Fibroblast of peridontal ligament (primary cell): ENCODE results near the gene MUL1.
"Not testable (repeated sequence)": the region's sequence is repeated elsewhere in the genome, so short reads cannot be mapped to it uniquely, and the experiment has no call there.

Experiments used
- DNase-seq: peaks from one replicate; pipeline ENCODE4 v3.0.0-alpha.2; 2010; ENCODE audit errors: extremely low read depth

Gene MUL1, protein sequence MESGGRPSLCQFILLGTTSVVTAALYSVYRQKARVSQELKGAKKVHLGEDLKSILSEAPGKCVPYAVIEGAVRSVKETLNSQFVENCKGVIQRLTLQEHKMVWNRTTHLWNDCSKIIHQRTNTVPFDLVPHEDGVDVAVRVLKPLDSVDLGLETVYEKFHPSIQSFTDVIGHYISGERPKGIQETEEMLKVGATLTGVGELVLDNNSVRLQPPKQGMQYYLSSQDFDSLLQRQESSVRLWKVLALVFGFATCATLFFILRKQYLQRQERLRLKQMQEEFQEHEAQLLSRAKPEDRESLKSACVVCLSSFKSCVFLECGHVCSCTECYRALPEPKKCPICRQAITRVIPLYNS

DNA sequence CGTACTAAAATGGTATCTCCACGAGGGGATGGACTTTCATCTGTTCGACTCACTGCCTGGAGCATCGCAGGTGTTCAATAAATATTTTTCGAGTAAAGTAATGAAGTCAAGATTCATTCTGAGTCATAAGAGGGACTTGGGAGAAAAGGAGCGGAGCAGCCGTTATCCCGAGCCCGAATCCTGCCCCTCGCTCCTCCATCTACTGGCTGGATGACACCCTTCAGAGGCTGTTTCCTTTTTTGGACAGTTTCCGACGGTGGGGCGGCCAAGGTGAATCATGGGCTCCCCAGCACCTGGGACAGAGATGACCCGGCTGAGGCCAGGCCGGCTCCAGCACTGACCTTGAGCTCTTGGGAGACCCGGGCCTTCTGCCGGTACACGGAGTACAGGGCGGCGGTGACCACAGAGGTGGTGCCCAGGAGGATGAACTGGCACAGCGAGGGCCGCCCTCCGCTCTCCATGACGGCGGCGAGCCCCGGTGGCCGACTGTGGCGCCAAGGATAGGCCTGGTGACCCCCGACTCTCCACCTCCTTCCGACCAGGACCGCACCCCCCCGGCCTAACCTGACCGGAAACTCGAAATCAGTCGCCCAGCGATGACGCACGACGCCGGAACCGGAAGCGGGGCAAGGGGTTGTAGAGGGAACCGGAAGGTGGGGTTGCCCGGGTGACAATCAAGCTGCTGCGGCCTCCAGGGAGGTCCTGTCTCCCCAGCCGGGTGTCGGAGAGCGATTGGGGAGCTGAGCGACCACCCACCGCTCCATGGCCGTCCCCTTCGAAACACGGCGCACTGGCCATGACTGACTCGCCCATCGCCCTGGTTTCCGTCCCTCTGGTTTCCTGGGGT, at the start of gene MUL1:
Gene MUL1, minus strand, starts transcription at position 588 of the 847 bp plus-strand sequence. Its CDS starts 127 bp downstream, at position 461.
- peak; percentile 91 for DNase-seq

DNA sequence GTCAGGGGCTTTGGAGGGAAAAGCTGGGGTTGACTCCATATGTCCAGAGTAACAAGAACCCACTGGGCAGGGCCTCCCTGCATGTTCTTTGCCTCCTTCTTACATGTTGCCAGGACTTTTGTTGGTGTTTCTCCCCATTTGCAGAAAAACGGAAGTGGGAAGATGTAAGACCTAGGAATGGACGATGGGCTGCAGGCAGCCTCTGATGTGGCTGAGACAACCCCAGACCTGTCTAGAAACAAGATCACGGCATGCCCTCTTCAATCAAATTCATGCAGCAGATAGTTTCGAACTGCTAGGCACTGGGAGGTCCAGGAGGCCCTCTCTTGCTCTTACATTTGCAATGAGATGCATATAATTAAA, 47.8 kb upstream of the MUL1 start:
- DNase-seq = no peak

DNA sequence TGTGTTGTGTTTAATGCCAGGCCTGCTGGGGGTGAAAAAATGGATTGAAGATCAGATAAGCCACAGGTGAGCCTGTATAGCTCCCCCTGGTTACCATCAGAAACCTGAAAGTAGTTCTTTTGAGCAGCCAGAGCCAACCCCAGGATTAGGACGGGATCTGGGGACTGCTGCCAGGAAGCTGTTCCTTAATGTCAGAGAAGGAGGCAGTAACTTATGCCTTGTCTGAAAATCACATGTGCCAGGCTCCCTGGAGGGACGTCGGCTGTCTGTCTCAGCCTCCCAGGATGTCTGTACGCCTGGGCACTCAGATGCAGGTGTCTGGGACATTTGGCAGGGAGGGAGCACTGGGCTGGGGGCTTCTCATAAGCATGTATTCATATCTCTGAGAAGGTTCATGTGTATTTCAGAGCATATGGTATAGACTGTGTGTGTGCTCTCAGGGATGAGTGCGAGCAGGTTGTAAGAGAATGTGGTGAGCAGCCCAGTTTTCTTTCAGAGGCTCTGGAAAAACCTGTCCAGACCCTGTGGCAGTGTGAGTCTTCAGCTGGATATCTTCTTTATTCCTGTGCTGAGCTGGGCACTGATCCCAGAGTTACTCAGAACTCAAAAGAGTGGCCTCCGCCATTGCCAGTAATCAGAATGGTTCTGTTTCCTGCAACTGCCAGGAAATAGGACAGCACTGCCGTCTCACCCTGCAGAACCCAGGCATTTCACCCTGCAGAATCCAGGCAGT, 47.2 kb upstream of the MUL1 start:
- no peak for DNase-seq

DNA sequence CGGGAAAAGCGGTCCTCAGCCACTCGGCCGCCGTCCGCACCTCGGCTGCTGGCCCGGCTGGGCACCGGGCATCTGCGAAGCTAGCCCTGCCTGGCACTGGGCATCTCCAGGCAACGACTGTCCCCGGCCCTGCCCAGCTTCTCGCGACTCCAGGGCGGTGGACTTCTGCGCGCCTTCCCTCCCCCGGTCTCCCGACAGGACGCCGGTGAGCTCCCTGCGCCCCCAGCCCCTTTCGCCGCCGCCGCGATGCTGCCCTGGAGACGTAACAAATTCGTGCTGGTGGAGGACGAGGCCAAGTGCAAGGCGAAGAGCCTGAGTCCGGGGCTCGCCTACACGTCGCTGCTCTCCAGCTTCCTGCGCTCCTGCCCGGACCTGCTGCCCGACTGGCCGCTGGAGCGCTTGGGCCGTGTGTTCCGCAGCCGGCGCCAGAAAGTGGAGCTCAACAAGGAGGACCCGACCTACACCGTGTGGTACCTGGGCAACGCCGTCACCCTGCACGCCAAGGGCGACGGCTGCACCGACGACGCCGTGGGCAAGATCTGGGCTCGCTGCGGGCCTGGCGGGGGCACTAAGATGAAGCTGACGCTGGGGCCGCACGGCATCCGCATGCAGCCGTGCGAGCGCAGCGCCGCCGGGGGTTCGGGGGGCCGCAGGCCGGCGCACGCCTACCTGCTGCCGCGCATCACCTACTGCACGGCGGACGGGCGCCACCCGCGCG, 44.9 kb upstream of the MUL1 start:
- peak; percentile 8 for DNase-seq

DNA sequence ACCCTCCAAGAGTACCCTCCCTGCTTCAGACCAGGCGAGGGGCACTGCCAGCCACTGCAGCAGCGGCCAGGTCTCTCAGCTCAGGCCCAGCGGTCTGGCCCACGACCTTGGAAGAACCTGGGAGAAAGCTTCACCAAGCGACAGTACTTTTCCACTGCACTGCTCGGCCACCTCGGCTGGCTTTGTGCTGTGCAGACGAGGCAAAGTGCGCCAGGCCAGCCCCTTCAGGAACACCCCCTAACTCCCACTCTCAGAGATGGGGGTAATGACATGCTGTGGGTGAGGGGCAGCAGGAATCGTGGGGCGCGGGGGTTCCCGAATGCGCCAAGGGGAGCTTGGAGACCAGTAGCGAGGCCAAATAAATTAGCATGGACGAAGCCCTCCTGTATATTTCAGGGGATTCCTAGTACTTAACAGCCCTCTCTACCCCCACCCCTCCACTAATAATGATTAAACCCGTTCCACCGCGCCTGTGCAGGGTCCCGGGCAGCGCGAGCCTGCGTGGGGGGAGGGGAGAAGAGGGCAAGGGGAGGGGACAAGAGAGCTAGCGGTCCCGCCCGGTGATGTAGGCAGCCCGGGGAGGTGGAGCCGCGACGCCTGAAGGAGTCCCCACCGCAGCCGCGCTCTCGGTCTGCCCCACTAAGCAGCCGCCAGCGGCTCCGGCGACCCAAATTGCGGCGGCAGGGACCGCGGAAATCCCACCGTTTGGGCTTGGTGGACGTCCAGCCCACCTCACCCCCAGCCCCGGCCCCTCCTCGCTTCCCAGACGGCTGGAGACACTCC, 44.2 kb upstream of the MUL1 start, which contains the start of gene FAM43B:
Gene FAM43B, plus strand, starts transcription at position 629 of the 783 bp plus-strand sequence. CDS start 401 bp downstream, outside the sequence.
- no peak for DNase-seq

DNA sequence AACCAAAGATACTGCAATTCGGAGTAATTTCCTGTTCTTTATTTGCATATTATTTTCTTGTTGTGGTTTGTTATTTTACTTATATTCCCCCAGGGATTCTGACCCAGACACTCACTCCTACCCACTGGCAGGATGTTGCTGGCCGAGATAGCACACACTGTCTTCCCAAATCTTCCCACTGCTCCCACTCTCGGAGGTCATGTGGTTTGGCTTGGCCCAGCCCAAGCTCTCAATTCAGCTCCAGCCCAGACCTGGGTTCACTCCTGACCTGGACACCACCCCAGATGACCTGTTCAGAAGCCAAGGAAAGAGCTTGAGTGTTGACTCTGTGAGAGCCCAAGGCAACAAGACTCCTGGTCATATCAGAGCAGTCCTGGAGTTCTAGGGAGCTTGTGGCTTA, 43.2 kb upstream of the MUL1 start:
- no peak for DNase-seq

DNA sequence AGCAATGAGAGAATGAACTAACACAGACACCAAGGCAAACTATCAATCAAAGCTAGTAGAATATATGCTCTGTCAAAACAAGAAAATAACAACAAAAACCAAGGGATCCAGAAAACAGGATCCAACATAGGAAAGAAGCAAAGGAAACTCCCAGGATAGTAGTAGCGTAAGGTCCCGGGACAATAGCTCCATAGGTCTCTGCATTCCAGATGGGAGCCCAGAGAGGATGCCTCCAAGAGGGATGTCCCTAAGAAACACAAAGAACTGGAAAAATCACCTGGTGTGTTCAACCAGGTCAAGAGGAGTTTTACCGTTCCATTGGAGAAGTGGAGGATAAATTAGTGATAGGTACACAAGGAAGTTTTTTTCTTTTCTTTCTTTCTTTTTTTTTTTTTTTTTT, 38.7 kb upstream of the MUL1 start:
- DNase-seq = no peak

DNA sequence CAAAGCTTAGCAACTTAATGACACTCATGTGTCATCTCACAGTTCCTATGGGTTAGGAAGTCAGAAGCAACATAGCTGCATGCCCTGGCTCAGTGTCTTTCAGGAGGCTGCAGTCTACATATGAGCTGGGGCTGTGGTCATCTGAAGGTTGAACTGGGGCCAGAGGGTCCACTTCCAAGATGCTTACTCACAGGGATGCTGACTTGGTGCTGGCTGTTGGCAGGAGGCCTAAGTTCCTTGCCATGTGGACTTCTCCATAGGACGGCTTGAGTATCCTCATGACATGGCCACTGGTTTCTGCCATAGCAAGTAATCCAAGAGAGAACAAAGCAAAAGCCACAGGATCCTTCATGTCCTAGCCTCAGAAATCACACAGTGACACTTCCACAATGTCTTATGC, 32.3 kb upstream of the MUL1 start:
- peak; percentile 23 for DNase-seq

DNA sequence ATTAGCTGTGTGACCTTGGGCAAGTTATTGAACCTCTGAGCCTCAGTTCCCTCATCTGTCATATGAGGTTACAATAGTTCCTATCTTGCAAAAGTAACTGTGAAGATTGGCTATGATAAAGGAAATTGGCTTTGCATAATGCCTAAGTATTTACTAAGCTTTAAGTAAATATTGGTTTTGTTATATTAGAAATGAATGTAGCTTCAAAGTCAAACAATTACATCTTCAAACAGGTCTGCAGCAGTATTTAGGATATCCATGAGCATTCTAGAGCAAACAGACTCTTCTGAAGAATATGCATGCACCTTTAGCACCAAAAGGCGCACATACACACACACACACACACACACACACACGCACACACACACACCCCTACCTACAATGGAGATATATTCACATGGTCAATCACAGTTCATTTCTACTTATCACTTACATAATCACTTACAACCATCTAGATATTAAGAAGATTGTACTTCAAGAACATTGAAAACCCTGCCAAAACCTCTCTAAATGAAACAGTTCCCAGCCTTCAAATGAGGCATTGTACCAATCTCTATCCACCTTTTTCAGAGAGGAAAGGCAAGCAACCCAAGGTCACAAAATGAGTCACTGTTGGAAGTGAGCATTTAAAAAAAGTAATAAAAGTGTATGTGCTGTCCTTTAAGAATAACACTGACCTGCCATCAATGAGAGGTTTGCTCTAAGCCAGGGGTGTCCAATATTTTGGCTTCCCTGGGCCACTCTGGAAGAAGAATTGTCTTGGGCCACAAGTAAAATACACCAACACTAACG, 31.0 kb upstream of the MUL1 start:
- no peak for DNase-seq

DNA sequence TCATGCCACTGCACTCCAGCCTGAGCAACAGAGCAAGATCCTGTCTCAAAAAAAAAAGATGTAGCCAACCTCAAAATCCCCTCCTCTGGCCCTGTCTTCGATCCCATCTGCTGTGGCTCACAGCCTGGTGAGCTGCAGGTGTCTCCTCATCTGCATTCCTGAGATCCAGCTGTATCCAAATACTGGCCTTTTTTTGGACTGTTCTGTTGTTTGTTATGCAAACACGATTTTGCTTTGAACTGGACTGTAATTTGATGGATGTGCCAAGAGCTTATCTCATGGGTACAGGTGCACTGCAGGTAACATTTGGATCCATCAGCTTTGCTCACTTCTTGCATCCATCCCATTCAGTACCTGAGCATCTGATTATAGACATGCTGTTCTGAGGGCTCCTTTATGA, 30.3 kb upstream of the MUL1 start:
- DNase-seq = no peak

DNA sequence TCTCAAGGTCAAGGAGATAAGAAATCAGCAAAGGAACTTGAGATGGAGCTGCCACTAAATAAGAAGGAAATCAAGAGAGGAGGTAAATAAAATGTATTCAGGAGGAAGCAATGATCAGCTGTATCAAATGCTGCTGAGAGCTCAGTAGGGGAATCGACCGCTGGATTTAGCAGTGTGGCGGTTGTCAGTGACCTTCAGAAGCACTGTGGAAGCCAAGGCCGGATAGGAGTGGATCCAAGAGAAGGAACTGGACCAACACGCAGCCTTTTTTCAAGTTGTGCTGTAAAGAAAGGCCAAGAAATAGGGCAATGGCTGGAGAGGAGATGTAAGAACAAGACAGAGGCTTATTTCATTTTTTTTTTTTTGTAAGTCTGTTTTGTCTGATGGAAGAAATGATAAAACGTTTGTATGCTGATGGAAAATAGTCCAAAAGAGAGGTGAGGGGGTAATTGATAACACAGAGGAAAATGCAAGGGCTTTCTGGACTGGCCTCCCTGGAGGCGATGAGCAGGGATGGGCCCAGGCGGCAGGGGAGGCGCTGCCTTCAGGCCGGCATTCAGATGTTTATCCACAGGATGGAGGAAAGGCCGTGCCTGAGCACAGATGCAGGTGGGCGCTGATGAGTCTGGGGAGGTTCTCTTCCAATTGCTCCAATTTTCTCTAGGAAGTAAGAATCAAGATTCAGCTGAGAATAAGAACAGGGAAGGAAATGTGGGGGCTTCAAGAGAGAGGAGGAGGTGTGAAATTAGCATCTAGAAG, 26.9 kb upstream of the MUL1 start:
- DNase-seq = no peak

DNA sequence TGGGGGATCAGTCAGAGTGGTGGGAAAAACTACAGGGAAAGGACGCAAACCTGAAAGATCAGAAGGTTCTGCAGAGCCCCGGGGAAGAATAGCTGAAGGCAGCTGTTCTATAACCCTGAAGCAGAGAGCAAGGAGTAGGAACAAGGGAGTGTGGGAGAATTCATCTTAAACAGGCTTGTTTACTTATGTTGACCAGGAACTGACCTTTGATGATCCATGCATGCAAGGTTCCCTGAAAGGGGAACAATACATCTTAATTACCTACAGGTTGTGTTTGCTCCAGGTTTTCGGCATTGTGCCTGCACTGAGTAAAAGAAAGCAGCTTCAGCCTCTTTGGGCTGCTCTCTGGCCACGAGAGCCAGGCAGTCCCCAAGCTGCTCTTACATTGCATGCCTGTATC, 25.7 kb upstream of the MUL1 start:
- DNase-seq = no peak

DNA sequence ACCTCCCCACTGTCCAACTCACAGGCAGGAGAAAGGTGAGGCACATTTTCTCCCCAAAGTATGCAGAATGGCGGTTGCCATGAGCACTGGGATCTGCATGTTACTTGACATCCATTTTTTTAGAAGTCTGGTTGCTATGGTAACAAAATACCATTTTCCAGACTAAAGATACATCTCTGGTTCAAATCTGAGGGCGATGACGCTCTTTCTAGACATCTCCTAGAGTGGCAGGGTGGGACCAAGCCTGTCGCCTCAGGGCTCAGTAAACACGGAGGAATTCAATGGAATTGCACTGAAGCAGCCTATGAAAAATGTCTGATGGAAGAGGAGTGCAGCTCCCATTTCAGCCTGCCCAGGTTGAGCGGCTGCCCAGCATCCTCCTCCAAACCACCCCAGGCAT, 22.9 kb upstream of the MUL1 start:
- DNase-seq = no peak

DNA sequence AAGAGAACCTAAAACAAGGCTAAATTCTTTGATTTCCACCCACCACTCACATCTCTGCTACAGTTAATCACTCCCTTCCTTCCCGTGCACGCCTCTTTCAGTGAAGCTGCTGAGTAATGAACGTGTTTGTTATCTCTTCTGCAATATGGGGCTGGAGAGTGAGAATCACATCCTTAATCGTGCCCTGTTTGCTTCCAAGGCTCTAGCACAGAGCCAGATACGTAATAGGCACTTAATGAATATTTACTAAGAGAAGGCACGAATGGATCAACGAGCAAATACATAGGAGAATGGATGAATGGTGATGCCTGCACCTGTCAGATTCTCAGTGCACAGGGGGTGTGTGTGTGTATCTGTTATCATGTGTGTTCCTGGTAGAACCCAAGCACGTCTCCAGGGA, 22.4 kb upstream of the MUL1 start:
- DNase-seq = no peak

DNA sequence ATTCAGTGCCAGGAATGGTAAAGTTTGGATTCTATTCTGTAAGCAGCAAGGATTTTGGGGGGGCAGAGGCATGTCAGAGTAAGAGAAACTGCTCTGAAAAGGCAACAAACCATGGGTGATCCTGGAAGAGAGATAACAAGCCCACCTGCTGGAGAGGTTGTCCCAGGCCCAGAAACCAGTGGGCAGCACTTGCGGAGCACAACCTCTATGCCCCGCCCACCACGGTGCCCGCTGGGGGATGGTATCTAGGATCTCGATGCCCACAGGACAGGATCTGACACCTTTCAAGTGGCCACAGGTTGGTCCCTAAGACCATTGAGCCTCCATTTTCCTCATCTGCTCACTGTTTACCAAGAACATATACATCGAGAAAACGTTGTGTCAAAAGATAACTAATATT, 20.3 kb upstream of the MUL1 start:
- no peak for DNase-seq

DNA sequence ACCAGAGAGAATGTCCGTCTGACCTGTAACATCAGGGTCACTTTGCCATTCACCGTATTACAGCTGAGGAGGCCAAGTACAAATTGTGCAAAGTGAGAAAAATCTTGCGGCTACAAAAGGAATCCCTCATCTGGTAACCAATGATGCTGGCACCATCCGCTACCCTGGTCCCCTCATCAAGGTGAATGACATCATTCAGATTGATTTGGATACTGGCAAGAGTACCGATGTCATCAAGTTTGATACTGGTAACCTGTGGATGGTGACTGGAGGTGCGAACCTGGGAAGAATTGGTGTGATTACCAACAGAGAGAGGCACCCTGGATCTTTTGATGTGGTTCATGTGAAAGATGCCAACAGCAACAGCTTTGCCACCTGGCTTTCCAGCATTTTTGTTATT, 18.3 kb upstream of the MUL1 start:
- DNase-seq = no peak

DNA sequence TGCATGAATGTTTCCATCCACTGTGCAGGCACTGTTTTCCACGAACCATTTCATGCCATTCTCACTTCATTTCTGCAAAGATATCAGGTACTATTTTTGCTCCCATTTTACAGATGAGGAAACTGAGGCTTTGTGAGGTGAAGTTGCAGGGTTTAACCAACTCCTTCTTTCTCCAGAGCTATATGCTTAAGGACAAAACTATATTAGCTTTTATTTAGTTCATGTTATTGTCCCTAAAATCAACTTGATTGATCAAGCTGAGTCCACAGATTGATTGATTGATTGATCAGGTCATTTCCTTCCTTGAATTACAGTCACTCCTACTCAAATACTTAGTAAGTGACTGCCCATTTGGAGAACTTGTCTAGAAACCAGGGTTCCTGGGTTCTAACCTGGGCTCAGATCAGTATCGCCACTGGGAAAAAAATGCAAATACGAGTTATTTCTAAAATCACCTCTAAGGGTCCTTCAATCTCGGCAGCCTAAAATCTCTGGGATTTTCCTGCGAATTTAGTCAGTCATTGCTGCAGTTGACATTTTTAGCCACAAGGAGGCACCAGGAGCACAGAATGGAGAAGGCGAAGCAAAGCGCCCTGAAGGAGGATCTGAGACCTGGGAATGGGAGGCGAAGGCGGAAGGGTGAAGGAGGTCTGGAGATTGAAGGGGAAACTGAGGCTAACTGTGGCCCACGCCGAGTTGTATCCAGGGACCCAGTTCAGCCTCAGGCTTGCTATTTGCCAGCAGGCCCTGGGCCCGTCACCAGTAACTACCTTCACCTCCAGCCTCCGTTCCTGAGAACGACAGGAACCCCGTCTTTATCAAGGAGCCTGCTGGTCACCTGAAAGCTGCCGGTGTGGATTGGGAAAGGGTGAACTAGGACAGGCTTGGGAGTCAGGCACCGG, 14.3 kb upstream of the MUL1 start:
- peak; percentile 83 for DNase-seq

DNA sequence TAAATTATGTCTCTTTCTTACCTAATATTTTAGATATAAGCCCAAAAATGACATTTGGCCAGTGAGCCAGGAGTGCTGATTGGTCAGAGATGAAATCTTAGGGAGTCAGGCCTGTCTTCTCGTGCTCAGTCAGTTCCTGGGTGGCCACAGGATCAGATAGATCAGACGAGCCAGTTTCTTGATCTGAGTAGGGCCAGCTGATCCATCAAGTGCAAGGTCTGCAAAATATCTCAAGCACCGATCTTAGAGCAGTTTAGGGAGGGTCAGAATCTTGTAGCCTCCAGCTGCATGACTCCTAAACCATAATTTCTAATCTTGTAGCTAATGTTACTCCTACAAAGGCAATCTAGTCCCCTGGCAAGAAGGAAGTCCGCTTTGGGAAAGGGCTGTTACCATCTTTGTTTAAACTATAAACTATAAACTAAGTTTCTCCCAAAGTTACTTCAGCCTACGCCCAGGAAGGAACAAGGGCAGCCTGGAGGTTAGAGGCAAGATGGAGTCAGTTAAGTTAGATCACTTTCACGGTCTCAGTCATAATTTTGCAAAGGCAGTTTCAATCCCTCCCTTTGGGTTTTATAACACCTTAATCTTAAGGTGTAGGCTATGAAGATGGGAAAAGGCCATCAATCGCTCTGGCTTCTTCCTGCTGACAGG, 11.8 kb upstream of the MUL1 start:
- DNase-seq = not testable (repeated sequence)
